ENCODE data around the gene SLC35D1. TPM values are rescaled to one million over a fixed set of nuclear protein-coding genes. Genes with fewer than 3 reads are reported as not detected.

SLC35D1 gene
- total and polyA plus RNA-seq, 9 of the 15 experiments (the other 6 are each of a cell fraction or from before 2014, with no cell fraction given), result 2.3 to 10.4 (median 6.4) TPM

- TF ChIP-seq, protein P1, sequence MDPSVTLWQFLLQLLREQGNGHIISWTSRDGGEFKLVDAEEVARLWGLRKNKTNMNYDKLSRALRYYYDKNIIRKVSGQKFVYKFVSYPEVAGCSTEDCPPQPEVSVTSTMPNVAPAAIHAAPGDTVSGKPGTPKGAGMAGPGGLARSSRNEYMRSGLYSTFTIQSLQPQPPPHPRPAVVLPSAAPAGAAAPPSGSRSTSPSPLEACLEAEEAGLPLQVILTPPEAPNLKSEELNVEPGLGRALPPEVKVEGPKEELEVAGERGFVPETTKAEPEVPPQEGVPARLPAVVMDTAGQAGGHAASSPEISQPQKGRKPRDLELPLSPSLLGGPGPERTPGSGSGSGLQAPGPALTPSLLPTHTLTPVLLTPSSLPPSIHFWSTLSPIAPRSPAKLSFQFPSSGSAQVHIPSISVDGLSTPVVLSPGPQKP (CRISPR knock-in tag; IDR thresholded peaks at IDR 0.05), result no peak
- TF ChIP-seq, protein P2, sequence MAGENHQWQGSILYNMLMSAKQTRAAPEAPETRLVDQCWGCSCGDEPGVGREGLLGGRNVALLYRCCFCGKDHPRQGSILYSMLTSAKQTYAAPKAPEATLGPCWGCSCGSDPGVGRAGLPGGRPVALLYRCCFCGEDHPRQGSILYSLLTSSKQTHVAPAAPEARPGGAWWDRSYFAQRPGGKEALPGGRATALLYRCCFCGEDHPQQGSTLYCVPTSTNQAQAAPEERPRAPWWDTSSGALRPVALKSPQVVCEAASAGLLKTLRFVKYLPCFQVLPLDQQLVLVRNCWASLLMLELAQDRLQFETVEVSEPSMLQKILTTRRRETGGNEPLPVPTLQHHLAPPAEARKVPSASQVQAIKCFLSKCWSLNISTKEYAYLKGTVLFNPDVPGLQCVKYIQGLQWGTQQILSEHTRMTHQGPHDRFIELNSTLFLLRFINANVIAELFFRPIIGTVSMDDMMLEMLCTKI (IDR thresholded peaks at IDR 0.05; ENCODE audit: partially characterized antibody), result no peak
- no peak for TF ChIP-seq HDAC6 (IDR thresholded peaks at IDR 0.05; ENCODE audit: low read depth, low read length)
- TF ChIP-seq EP300 (IDR thresholded peaks at IDR 0.05; ENCODE audit: low read length), result no peak
- no peak for TF ChIP-seq ASH1L (IDR thresholded peaks at IDR 0.05; ENCODE audit: borderline replicate concordance, low read depth, partially characterized antibody)
- 0 out of 2 replicates have a peak, but pooled peaks have one; percentile 47 for TF ChIP-seq THAP7 (CRISPR knock-in tag; IDR thresholded peaks at IDR 0.05)
- TF ChIP-seq COPS2 (conservative IDR thresholded peaks at IDR 0.05), result no peak
- no peak for TF ChIP-seq RAD21 (CRISPR knock-in tag; conservative IDR thresholded peaks at IDR 0.05 in 1 of 2, IDR thresholded peaks at IDR 0.05 in 1 of 2)
- no peak for TF ChIP-seq TARDBP (IDR thresholded peaks at IDR 0.05)
- no peak for TF ChIP-seq BRD9 (IDR thresholded peaks at IDR 0.05; ENCODE audit: low read depth, partially characterized antibody)
- TF ChIP-seq, protein P3, sequence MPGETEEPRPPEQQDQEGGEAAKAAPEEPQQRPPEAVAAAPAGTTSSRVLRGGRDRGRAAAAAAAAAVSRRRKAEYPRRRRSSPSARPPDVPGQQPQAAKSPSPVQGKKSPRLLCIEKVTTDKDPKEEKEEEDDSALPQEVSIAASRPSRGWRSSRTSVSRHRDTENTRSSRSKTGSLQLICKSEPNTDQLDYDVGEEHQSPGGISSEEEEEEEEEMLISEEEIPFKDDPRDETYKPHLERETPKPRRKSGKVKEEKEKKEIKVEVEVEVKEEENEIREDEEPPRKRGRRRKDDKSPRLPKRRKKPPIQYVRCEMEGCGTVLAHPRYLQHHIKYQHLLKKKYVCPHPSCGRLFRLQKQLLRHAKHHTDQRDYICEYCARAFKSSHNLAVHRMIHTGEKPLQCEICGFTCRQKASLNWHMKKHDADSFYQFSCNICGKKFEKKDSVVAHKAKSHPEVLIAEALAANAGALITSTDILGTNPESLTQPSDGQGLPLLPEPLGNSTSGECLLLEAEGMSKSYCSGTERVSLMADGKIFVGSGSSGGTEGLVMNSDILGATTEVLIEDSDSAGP (CRISPR knock-in tag; IDR thresholded peaks at IDR 0.05), result peak; percentile 78
- TF ChIP-seq ZNF431 (CRISPR knock-in tag; IDR thresholded peaks at IDR 0.05), result no peak
- TF ChIP-seq, protein P4, sequence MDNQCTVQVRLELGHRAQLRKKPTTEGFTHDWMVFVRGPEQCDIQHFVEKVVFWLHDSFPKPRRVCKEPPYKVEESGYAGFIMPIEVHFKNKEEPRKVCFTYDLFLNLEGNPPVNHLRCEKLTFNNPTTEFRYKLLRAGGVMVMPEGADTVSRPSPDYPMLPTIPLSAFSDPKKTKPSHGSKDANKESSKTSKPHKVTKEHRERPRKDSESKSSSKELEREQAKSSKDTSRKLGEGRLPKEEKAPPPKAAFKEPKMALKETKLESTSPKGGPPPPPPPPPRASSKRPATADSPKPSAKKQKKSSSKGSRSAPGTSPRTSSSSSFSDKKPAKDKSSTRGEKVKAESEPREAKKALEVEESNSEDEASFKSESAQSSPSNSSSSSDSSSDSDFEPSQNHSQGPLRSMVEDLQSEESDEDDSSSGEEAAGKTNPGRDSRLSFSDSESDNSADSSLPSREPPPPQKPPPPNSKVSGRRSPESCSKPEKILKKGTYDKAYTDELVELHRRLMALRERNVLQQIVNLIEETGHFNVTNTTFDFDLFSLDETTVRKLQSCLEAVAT (IDR thresholded peaks at IDR 0.05), result no peak
- TF ChIP-seq ZFP1 (CRISPR knock-in tag; IDR thresholded peaks at IDR 0.05), result no peak
- TF ChIP-seq, protein P5, sequence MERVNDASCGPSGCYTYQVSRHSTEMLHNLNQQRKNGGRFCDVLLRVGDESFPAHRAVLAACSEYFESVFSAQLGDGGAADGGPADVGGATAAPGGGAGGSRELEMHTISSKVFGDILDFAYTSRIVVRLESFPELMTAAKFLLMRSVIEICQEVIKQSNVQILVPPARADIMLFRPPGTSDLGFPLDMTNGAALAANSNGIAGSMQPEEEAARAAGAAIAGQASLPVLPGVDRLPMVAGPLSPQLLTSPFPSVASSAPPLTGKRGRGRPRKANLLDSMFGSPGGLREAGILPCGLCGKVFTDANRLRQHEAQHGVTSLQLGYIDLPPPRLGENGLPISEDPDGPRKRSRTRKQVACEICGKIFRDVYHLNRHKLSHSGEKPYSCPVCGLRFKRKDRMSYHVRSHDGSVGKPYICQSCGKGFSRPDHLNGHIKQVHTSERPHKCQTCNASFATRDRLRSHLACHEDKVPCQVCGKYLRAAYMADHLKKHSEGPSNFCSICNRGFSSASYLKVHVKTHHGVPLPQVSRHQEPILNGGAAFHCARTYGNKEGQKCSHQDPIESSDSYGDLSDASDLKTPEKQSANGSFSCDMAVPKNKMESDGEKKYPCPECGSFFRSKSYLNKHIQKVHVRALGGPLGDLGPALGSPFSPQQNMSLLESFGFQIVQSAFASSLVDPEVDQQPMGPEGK (CRISPR knock-in tag; IDR thresholded peaks at IDR 0.05; ENCODE audit: borderline replicate concordance), result no peak
- no peak for TF ChIP-seq MCM5 (IDR thresholded peaks at IDR 0.05; ENCODE audit: low read depth)
- no peak for TF ChIP-seq MED1 (CRISPR knock-in tag; IDR thresholded peaks at IDR 0.05; ENCODE audit: borderline replicate concordance)
- no peak for TF ChIP-seq HIVEP1 (CRISPR knock-in tag; IDR thresholded peaks at IDR 0.05)
These were observed at the start of gene SLC35D1 (continued) for GRCh38 chr1:67053785-67054772.
